CD4-positive, CD25-positive, alpha-beta regulatory T cell (primary cell): ENCODE data around the gene SSBP3. TPM values are rescaled to one million over a fixed set of nuclear protein-coding genes. Genes with fewer than 3 reads are reported as not detected.
A peak's percentile ranks its signal among the peaks of the same experiment; 100 is the strongest.

Experiments
- ATAC-seq, 2 donors: fragments of 150-1000 bp; cut with Tn5 transposase; one replicate each; pipeline ENCODE4 v1.10.0; 2021; ENCODE audit warnings: low read depth in 2 of 2, moderate number of reproducible peaks in 2 of 2, moderate library complexity in 1 of 2
- DNase-seq, 3 donors: peaks; one replicate each; pipeline versions ENCODE4 v3.0.0 to v3.0.0-alpha.2; 2012 to 2022; ENCODE audit warnings: mixed read lengths in 1 of 3
- H3K27ac ChIP-seq: one replicate; pipeline ENCODE4 v1.7.0; 2013; ENCODE audit warnings: mild to moderate bottlenecking, low read length; ENCODE audit not compliant: insufficient read depth, poor library complexity, severe bottlenecking
- H3K27me3 ChIP-seq: one replicate; pipeline ENCODE4 v1.7.0; 2013; ENCODE audit warnings: low read length; ENCODE audit not compliant: control insufficient read depth, insufficient read depth
- H3K36me3 ChIP-seq: one replicate; pipeline ENCODE4 v1.7.0; 2013; ENCODE audit warnings: mild to moderate bottlenecking, low read length, moderate library complexity; ENCODE audit not compliant: control insufficient read depth, insufficient read depth
- H3K4me1 ChIP-seq: 2 replicates; pipeline ENCODE4 v1.7.0; 2013; ENCODE audit warnings: mild to moderate bottlenecking, low read length; ENCODE audit not compliant: insufficient read depth, control insufficient read depth, poor library complexity, severe bottlenecking
- H3K4me3 ChIP-seq: one replicate; pipeline ENCODE4 v1.7.0; 2013; ENCODE audit warnings: low read depth, mild to moderate bottlenecking, low read length, moderate library complexity
- H3K9me3 ChIP-seq, 2 experiments: 1 replicate in 1 of 2; 2 replicates in 1 of 2; pipeline ENCODE4 v1.7.0; 2013; ENCODE audit warnings: low read length in 2 of 2, mild to moderate bottlenecking in 1 of 2, moderate library complexity in 1 of 2; ENCODE audit not compliant: control insufficient read depth in 2 of 2
- H3K27ac Mint-ChIP-seq, 3 donors: one replicate each; pipeline ENCODE4 v1.8.0; 2020 to 2022; ENCODE audit warnings: mild to moderate bottlenecking in 3 of 3, mixed read lengths in 3 of 3, moderate library complexity in 2 of 3
- H3K27me3 Mint-ChIP-seq: one replicate; pipeline ENCODE4 v1.8.0; 2022; ENCODE audit warnings: mild to moderate bottlenecking, mixed read lengths
- H3K36me3 Mint-ChIP-seq: one replicate; pipeline ENCODE4 v1.8.0; 2020; ENCODE audit warnings: mixed read lengths
- H3K4me1 Mint-ChIP-seq, 4 donors: one replicate each; pipeline ENCODE4 v1.8.0; 2020 to 2022; ENCODE audit warnings: mixed read lengths in 4 of 4, mild to moderate bottlenecking in 1 of 4
- H3K4me3 Mint-ChIP-seq, 4 donors: one replicate each; pipeline ENCODE4 v1.8.0; 2020 to 2022; ENCODE audit warnings: mild to moderate bottlenecking in 4 of 4, mixed read lengths in 4 of 4, moderate library complexity in 3 of 4
- H3K9me3 Mint-ChIP-seq, 7 donors: one replicate each; pipeline ENCODE4 v1.8.0; 2020 to 2022; ENCODE audit warnings: mixed read lengths in 7 of 7, mild to moderate bottlenecking in 3 of 7, moderate library complexity in 2 of 7
- polyA plus RNA-seq, 4 donors: library from polyadenylated mRNA; unstranded; fragments of 300-500 nt; fragmentation: Illumina TruSeq; gene quantifications; one replicate each; pipeline ENCODE4 v1.2.3, GENCODE V29; 2021
- total RNA-seq: library from RNA; stranded (reverse); gene quantifications from one replicate; pipeline ENCODE4 v1.2.3, GENCODE V29; 2022

SSBP3 gene
- total and polyA plus RNA-seq, 5 donors from 2014 or later, result 5.4 to 30.6 (median 7.2) TPM

DNA sequence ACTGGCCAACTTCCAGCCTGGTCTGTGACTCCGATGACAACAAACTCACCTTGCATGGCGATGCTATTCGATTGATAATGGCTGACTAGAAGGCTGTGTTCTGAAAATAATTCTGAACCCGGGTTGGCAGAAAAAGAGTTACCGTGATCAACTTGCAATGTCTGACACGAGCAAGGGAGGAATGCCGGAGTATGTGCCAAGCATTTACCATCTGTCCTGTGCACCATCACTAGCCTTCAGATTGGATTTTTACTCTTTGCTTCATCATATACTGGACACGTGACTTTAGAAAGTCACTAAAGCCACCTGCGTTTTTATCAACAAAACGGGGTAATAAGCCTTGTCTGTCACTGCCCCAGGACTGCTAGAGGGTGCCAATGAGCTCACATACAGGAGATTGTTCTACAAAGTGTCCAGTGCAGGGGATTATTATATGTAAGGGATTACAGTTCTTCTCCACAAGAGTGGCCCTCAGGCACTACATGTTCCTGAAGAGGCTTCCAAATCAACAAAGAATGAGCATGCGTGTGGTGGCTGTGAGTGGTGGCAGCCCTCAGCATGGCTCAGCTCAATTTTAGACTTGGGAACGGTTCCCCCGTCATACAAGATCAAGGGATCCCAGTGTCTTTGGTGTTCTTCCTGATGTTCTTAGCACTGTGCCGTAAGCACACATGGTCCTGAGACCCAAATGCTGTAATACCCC is 35.8 kb downstream of the SSBP3 start:
- Histone ChIP-seq H3K27ac (no peak overlapping the region), H3K36me3 (peaks cover 8% of the 10 kb centered on the region), H3K9me3 (no peaks in the 10 kb centered on the region), H3K4me3 (no peak overlapping the region), H3K27me3 (no peaks in the 10 kb centered on the region), H3K4me1 (no peaks in the 10 kb centered on the region)
- no peaks in the 10 kb centered on the region for H3K9me3 Mint-ChIP-seq
- no peaks in the 10 kb centered on the region for H3K27me3 Mint-ChIP-seq
- peaks cover 0 to 63% (median 24%) of the 10 kb centered on the region in 4 donors for H3K4me1 Mint-ChIP-seq
- no peak for ATAC-seq
- H3K27ac Mint-ChIP-seq, result peak overlapping the region in 1 of 3 donors; percentile 12
- H3K36me3 Mint-ChIP-seq, result peaks cover 12% of the 10 kb centered on the region
- no peak overlapping the region for H3K4me3 Mint-ChIP-seq
- DNase-seq, result no peak

GRCh38 chr1:54367613-54368012 is 38.6 kb downstream of the SSBP3 start:
- Histone ChIP-seq H3K4me1 (no peaks in the 10 kb centered on the region), H3K9me3 (no peaks in the 10 kb centered on the region), H3K4me3 (no peak overlapping the region), H3K36me3 (peaks cover 10% of the 10 kb centered on the region), H3K27ac (no peak overlapping the region), H3K27me3 (no peaks in the 10 kb centered on the region)
- no peaks in the 10 kb centered on the region for H3K27me3 Mint-ChIP-seq
- H3K9me3 Mint-ChIP-seq, result no peaks in the 10 kb centered on the region
- H3K4me3 Mint-ChIP-seq, result no peak overlapping the region
- DNase-seq (no peak), ATAC-seq (no peak)
- H3K4me1 Mint-ChIP-seq, result peaks cover 5 to 68% (median 30%) of the 10 kb centered on the region in 4 donors
- peaks cover 6% of the 10 kb centered on the region for H3K36me3 Mint-ChIP-seq
- no peak overlapping the region for H3K27ac Mint-ChIP-seq

- H3K4me3 Mint-ChIP-seq, result no peak overlapping the region
- Histone ChIP-seq H3K36me3 (peaks cover 10% of the 10 kb centered on the region), H3K4me1 (no peaks in the 10 kb centered on the region), H3K9me3 (no peaks in the 10 kb centered on the region), H3K27ac (no peak overlapping the region), H3K4me3 (no peak overlapping the region), H3K27me3 (no peaks in the 10 kb centered on the region)
- no peaks in the 10 kb centered on the region for H3K9me3 Mint-ChIP-seq
- H3K27me3 Mint-ChIP-seq, result no peaks in the 10 kb centered on the region
- DNase-seq (no peak), ATAC-seq (no peak)
- peaks cover 6% of the 10 kb centered on the region for H3K36me3 Mint-ChIP-seq
- H3K27ac Mint-ChIP-seq, result peak overlapping the region in 1 of 3 donors; percentile 16
- H3K4me1 Mint-ChIP-seq, result peaks cover 5 to 66% (median 23%) of the 10 kb centered on the region in 4 donors
These were observed 40.3 kb downstream of the SSBP3 start for GRCh38 chr1:54365847-54366246.

DNA sequence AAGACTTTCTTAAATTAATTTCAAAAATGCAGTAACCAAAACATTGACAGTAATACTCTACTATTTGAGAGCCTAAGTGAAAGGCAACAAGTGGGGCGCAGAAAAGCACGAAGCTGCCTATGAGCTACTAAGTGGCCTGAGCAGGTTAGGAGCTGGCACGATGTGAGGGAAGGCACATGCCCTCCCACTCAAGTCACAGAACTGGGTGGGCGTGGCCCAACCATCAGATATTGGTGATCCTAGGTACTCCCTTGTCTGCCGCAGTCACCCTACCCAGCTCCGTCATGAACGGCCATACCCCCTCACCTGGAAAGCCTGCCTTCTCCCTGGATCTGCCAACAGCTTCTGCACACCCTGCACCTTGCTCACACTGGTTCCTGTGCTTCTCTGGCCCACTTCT is 40.8 kb downstream of the SSBP3 start:
- Histone ChIP-seq H3K27me3 (no peaks in the 10 kb centered on the region), H3K36me3 (peaks cover 10% of the 10 kb centered on the region), H3K4me1 (no peaks in the 10 kb centered on the region), H3K9me3 (no peaks in the 10 kb centered on the region), H3K4me3 (no peak overlapping the region), H3K27ac (no peak overlapping the region)
- H3K4me3 Mint-ChIP-seq, result no peak overlapping the region
- peaks cover 6% of the 10 kb centered on the region for H3K36me3 Mint-ChIP-seq
- no peaks in the 10 kb centered on the region for H3K9me3 Mint-ChIP-seq
- peak overlapping the region in 1 of 3 donors; percentile 16 for H3K27ac Mint-ChIP-seq
- ATAC-seq (no peak), DNase-seq (no peak)
- H3K27me3 Mint-ChIP-seq, result no peaks in the 10 kb centered on the region
- H3K4me1 Mint-ChIP-seq, result peaks cover 7 to 66% (median 19%) of the 10 kb centered on the region in 4 donors

DNA sequence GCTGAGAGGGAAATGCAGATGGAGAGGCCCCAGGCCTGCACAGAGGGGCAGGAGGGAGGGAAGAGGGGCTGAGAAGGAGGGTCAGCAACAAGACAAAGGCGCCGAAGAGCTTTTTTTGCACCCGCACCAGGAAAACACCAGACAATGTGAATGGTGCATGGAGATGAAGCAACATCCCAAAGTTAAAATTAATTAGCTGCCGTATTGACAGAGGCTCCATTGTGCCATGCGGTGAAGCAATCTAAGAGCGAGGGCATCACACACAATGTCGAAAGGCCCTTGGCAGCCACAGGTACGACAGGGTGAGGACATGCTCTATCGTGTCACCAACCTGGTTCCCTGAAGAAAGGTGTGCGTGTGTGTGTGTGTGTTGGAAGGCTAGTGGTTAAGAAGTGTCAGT is 41.2 kb downstream of the SSBP3 start:
- Histone ChIP-seq H3K9me3 (no peaks in the 10 kb centered on the region), H3K27me3 (no peaks in the 10 kb centered on the region), H3K4me1 (no peaks in the 10 kb centered on the region), H3K36me3 (peaks cover 8% of the 10 kb centered on the region), H3K27ac (no peak overlapping the region), H3K4me3 (no peak overlapping the region)
- Mint-ChIP-seq H3K4me3 (no peak overlapping the region), H3K4me1 (peaks cover 11 to 67% (median 20%) of the 10 kb centered on the region in 4 donors), H3K36me3 (peaks cover 6% of the 10 kb centered on the region), H3K27me3 (no peaks in the 10 kb centered on the region), H3K9me3 (no peaks in the 10 kb centered on the region), H3K27ac (peak overlapping the region in 1 of 3 donors; percentile 58)
- DNase-seq (no peak), ATAC-seq (no peak)

DNA sequence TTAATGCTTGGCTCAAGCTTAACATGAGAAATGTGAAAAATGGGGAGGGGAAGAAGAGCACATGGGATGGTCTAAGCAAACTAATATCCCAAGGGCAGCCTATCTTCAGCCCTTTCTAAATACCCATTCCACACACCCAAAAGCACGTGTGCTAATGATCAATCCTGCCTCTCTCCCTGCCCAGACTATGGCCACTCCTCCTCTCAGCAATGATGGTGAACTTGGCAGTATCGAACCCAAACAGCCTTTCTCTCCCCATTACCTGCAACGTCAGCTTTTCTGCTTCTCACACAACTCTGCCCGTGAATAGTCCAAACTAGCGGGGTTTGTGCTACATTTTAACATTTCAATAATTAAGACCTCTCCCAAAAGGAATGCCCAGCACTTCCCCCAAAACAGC is 41.6 kb downstream of the SSBP3 start:
- no peak overlapping the region for H3K27ac ChIP-seq
- Mint-ChIP-seq H3K27me3 (no peaks in the 10 kb centered on the region), H3K4me1 (peaks cover 12 to 68% (median 23%) of the 10 kb centered on the region in 4 donors), H3K27ac (peak overlapping the region in 1 of 3 donors; percentile 58), H3K9me3 (no peaks in the 10 kb centered on the region), H3K4me3 (no peak overlapping the region), H3K36me3 (peaks cover 8% of the 10 kb centered on the region)
- ATAC-seq (no peak), DNase-seq (no peak)
- no peak overlapping the region for H3K4me3 ChIP-seq
- no peaks in the 10 kb centered on the region for H3K9me3 ChIP-seq
- no peaks in the 10 kb centered on the region for H3K27me3 ChIP-seq
- no peaks in the 10 kb centered on the region for H3K4me1 ChIP-seq
- peaks cover 4% of the 10 kb centered on the region for H3K36me3 ChIP-seq

GRCh38 chr1:54363925-54364324 is 42.3 kb downstream of the SSBP3 start:
- H3K27me3 ChIP-seq, result no peaks in the 10 kb centered on the region
- H3K9me3 ChIP-seq, result no peaks in the 10 kb centered on the region
- peaks cover 4% of the 10 kb centered on the region for H3K36me3 ChIP-seq
- Mint-ChIP-seq H3K4me3 (no peak overlapping the region), H3K36me3 (peaks cover 11% of the 10 kb centered on the region), H3K27me3 (no peaks in the 10 kb centered on the region), H3K27ac (peak overlapping the region in 1 of 3 donors; percentile 9), H3K9me3 (no peaks in the 10 kb centered on the region), H3K4me1 (peaks cover 12 to 68% (median 25%) of the 10 kb centered on the region in 4 donors)
- no peak overlapping the region for H3K4me3 ChIP-seq
- no peaks in the 10 kb centered on the region for H3K4me1 ChIP-seq
- no peak for DNase-seq
- no peak for ATAC-seq
- H3K27ac ChIP-seq, result no peak overlapping the region

DNA sequence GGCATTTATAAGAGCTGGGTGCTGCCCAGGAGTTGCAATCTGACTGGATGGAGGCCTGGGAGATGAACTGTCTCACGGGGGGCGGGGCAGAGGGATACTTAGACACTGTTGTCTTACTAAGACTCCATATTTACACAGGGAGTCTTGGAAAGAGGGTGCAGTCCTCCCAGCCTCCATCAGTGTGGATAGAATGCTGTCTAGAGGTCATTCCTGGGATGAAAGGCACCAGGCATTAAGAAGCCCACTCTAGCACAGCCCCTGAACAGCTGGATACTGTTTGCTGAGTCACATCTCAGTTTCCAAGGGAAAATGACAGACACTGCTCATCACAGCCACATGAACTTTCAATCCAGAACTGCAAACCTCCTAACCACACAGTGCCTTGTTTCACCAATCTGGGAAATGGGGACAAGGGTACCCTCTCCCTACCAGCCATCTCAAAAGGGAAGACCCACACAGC is 43.3 kb downstream of the SSBP3 start:
- no peaks in the 10 kb centered on the region for H3K27me3 ChIP-seq
- peak overlapping the region in 2 of 3 donors; percentile 43 to 52 for H3K27ac Mint-ChIP-seq
- DNase-seq (no peak), ATAC-seq (no peak)
- no peak overlapping the region for H3K27ac ChIP-seq
- H3K27me3 Mint-ChIP-seq, result no peaks in the 10 kb centered on the region
- H3K9me3 ChIP-seq, result no peaks in the 10 kb centered on the region
- no peaks in the 10 kb centered on the region for H3K9me3 Mint-ChIP-seq
- peaks cover 12 to 74% (median 26%) of the 10 kb centered on the region in 4 donors for H3K4me1 Mint-ChIP-seq
- no peak overlapping the region for H3K4me3 Mint-ChIP-seq
- H3K4me3 ChIP-seq, result no peak overlapping the region
- H3K36me3 Mint-ChIP-seq, result peaks cover 11% of the 10 kb centered on the region
- H3K4me1 ChIP-seq, result peaks cover under 1% of the 10 kb centered on the region
- peaks cover 4% of the 10 kb centered on the region for H3K36me3 ChIP-seq
